ENCODE data around the gene BCL6B. TPM values are rescaled to one million over a fixed set of nuclear protein-coding genes. Genes with fewer than 3 reads are reported as not detected.

Gene BCL6B
- total RNA-seq, 2 donors from 2014 or later = 2.9 to 7.0 TPM

DNA sequence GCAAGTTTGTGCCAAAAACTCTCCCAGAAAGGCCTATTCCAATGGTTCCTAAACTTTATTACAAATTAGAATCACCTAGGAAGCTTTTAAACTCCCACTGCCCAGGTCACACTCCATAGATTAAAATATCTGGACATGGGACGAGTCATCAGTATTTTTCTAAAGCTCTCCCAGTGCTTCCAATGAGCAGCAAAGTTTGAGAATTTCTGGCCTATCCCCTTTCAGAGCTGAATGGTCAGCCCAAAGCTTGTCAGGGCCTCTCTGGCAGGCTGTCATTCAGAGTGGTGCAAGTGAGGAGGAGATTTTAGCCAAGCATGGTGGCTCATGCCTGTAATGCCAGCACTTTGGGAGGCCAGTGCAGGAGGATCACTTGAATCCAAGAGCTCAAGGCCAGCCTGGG lies 2.4 kb downstream of the BCL6B start:
- no peak overlapping the region for H3K27ac Mint-ChIP-seq
- no peak overlapping the region for H3K9ac ChIP-seq (ENCODE audit: extremely low read depth, low read length, poor library complexity, severe bottlenecking)
- TF ChIP-seq, protein P1, sequence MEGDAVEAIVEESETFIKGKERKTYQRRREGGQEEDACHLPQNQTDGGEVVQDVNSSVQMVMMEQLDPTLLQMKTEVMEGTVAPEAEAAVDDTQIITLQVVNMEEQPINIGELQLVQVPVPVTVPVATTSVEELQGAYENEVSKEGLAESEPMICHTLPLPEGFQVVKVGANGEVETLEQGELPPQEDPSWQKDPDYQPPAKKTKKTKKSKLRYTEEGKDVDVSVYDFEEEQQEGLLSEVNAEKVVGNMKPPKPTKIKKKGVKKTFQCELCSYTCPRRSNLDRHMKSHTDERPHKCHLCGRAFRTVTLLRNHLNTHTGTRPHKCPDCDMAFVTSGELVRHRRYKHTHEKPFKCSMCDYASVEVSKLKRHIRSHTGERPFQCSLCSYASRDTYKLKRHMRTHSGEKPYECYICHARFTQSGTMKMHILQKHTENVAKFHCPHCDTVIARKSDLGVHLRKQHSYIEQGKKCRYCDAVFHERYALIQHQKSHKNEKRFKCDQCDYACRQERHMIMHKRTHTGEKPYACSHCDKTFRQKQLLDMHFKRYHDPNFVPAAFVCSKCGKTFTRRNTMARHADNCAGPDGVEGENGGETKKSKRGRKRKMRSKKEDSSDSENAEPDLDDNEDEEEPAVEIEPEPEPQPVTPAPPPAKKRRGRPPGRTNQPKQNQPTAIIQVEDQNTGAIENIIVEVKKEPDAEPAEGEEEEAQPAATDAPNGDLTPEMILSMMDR (conservative IDR thresholded peaks at IDR 0.05) = no peak

DNA sequence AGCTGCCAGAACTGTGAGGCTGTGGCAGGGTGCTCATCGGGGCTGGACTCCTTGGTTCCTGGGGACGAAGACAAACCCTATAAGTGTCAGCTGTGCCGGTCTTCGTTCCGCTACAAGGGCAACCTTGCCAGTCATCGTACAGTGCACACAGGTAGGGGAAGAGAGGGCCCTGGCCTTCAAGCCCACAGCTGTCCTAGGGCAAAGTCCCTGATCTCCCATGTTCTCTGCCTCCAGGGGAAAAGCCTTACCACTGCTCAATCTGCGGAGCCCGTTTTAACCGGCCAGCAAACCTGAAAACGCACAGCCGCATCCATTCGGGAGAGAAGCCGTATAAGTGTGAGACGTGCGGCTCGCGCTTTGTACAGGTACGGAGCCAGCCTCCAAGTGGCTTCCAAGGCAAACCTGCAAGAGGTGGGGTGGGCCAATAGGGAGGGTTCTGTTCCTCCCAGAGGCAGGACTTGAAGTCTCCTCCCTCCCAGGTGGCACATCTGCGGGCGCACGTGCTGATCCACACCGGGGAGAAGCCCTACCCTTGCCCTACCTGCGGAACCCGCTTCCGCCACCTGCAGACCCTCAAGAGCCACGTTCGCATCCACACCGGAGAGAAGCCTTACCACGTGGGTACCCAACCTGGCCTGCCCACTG lies 3.7 kb downstream of the BCL6B start:
- no peaks in the 10 kb centered on the region for H3K36me3 ChIP-seq (ENCODE audit: control insufficient read depth, insufficient read depth, low read length)
- Mint-ChIP-seq H3K36me3 (ENCODE audit: low read depth) (no peaks in the 10 kb centered on the region), H3K4me3 (no peak overlapping the region), H3K9me3 (peaks cover 7% of the 10 kb centered on the region), H3K27me3 (ENCODE audit: insufficient read depth) (peaks cover 34% of the 10 kb centered on the region), H3K27ac (no peak overlapping the region), H3K4me1 (peaks cover 2% of the 10 kb centered on the region)
- no peak overlapping the region for H3K4me3 ChIP-seq (ENCODE audit: low read length)
- DNase-seq = no peak
- H3K27me3 ChIP-seq (ENCODE audit: control insufficient read depth, insufficient read depth, low read length, poor library complexity, severe bottlenecking) = peaks cover 27% of the 10 kb centered on the region
- H3K9ac ChIP-seq (ENCODE audit: extremely low read depth, low read length, poor library complexity, severe bottlenecking) = no peak overlapping the region
- 92 to 98% methylated on average over 17 to 29 of the region's 29 CpGs for WGBS, 2 experiments (ENCODE audit: insufficient coverage in 1 of 2, insufficient read length in 1 of 2)
- no peaks in the 10 kb centered on the region for H3K4me1 ChIP-seq (ENCODE audit: control insufficient read depth, insufficient read depth, low read length)
- H3K9me3 ChIP-seq (ENCODE audit: control insufficient read depth, low read length) = no peaks in the 10 kb centered on the region
- TF ChIP-seq, protein P1 (conservative IDR thresholded peaks at IDR 0.05) = no peak
- no peak overlapping the region for H3K27ac ChIP-seq (ENCODE audit: low read depth, low read length)

More for the DNA sequence above, 2.4 kb downstream of the BCL6B start:
- H3K9me3 ChIP-seq (ENCODE audit: control insufficient read depth, low read length) = no peaks in the 10 kb centered on the region
- Mint-ChIP-seq H3K9me3 (peaks cover 7% of the 10 kb centered on the region), H3K36me3 (ENCODE audit: low read depth) (no peaks in the 10 kb centered on the region), H3K4me3 (no peak overlapping the region), H3K4me1 (peaks cover 9% of the 10 kb centered on the region), H3K27me3 (ENCODE audit: insufficient read depth) (peaks cover 47% of the 10 kb centered on the region)
- no peak overlapping the region for H3K27ac ChIP-seq (ENCODE audit: low read depth, low read length)
- 88 to 94% methylated on average over 1 of the region's 1 CpG for WGBS, 2 experiments (ENCODE audit: insufficient coverage in 1 of 2, insufficient read length in 1 of 2)
- no peaks in the 10 kb centered on the region for H3K36me3 ChIP-seq (ENCODE audit: control insufficient read depth, insufficient read depth, low read length)
- peak; percentile 36 for DNase-seq
- peaks cover 37% of the 10 kb centered on the region for H3K27me3 ChIP-seq (ENCODE audit: control insufficient read depth, insufficient read depth, low read length, poor library complexity, severe bottlenecking)
- no peaks in the 10 kb centered on the region for H3K4me1 ChIP-seq (ENCODE audit: control insufficient read depth, insufficient read depth, low read length)
- H3K4me3 ChIP-seq (ENCODE audit: low read length) = no peak overlapping the region

DNA sequence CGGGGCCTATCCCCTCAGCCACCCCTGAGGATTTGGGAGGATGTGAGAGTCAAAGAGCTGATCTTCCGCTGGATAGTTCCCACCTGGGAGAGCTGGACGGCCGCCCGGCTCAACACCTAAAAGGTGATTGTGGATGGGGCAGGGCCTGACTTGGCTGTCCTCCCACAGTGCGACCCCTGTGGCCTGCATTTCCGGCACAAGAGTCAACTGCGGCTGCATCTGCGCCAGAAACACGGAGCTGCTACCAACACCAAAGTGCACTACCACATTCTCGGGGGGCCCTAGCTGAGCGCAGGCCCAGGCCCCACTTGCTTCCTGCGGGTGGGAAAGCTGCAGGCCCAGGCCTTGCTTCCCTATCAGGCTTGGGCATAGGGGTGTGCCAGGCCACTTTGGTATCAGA lies 4.5 kb downstream of the BCL6B start:
- DNase-seq = peak; percentile 72
- Mint-ChIP-seq H3K27me3 (ENCODE audit: insufficient read depth) (peaks cover 28% of the 10 kb centered on the region), H3K4me3 (no peak overlapping the region), H3K27ac (no peak overlapping the region), H3K9me3 (peaks cover 7% of the 10 kb centered on the region), H3K4me1 (no peaks in the 10 kb centered on the region), H3K36me3 (ENCODE audit: low read depth) (no peaks in the 10 kb centered on the region)
- Histone ChIP-seq H3K9me3 (ENCODE audit: control insufficient read depth, low read length) (no peaks in the 10 kb centered on the region), H3K9ac (ENCODE audit: extremely low read depth, low read length, poor library complexity, severe bottlenecking) (no peak overlapping the region), H3K4me1 (ENCODE audit: control insufficient read depth, insufficient read depth, low read length) (no peaks in the 10 kb centered on the region), H3K27ac (ENCODE audit: low read depth, low read length) (no peak overlapping the region), H3K36me3 (ENCODE audit: control insufficient read depth, insufficient read depth, low read length) (no peaks in the 10 kb centered on the region), H3K4me3 (ENCODE audit: low read length) (no peak overlapping the region), H3K27me3 (ENCODE audit: control insufficient read depth, insufficient read depth, low read length, poor library complexity, severe bottlenecking) (peaks cover 19% of the 10 kb centered on the region)
- TF ChIP-seq, protein P1 (conservative IDR thresholded peaks at IDR 0.05) = no peak
- 89 to 100% methylated on average over 2 to 13 of the region's 13 CpGs for WGBS, 2 experiments (ENCODE audit: insufficient coverage in 1 of 2, insufficient read length in 1 of 2)
